Measurements from ENCODE around the gene SLC15A1.

SLC15A1 gene

DNA sequence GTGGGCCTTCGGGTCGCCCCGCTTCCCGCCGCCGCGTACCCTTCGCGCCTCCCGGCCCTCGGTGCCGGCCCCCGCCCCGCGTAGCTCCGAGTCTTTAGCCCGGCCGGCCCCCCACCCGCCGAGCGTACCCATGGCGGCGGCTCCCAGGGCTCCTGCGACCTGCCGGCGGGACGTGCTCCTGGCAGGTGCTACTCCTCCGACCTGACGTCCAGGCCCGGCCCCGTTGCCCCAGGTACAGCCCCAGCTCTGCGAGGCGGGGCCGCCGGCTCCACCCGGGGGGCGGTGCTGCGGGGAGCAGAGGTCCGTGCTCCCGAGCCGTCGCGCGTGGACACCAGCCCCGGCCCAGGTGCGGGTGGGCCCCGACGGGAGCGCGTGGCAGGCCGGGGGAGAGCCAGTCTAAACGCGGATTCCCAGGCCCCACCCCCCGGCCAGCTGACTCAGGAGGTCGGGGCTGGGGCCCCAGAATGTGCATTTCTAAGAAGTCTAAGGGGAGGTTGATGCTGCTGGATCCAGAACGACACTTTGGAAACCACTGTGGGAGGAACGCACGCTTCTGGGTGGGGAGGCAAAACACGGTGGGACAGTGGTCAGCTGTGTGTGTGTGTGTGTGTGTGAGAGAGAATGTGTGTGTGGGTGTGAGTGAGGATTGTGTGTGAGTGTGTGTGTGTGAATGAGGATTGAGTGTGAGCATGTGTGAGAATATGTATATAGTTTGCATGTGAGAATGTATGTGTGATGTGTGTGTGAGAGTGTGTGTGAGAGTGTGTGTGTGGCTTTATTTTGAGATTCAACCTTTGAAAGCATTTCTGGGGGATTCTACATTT is at the start of gene SLC15A1:
Gene SLC15A1, minus strand, starts transcription at position 206 of the 824 bp plus-strand sequence. Its CDS starts 74 bp downstream, at position 132.
- DNase-seq (ENCODE audit: low read depth), result no peak

DNA sequence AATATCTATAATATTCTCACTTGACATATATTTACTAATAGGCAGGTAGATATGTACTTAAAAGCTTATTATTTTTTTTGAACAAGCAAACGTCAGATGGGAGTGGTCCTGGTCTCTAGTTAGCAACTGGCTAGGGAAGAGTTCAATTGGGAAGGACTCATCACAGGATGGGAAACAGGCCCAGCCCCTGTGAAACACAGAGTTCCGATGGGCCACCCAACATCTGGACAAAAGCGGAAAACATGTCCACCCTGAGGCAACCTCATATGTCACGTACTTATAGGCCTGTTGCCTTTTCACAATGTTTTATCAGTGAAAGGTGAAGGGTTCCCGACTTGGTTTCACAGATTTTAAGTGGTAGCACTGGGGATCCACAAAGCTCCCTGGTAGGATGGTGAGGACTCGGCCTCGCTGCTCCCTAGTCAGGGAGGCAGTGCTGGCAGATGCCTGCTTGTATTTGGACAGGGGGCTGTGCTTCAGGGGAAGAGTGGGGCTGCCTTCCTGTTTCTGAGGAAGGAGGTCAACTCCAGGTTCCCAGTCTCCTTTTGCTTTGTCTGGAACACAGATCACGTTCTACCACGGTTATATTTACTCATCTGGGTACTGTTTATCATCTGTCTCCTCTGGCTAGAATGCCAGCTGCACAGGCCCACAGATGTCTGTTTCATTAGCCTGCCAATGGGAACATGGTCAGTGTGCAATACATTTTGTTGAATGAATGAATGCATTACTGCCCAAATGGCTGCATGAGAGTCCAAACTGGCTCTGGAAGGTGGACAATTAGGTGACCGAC is 49.4 kb upstream of the SLC15A1 start:
- DNase-seq (ENCODE audit: low read depth), result no peak

DNA sequence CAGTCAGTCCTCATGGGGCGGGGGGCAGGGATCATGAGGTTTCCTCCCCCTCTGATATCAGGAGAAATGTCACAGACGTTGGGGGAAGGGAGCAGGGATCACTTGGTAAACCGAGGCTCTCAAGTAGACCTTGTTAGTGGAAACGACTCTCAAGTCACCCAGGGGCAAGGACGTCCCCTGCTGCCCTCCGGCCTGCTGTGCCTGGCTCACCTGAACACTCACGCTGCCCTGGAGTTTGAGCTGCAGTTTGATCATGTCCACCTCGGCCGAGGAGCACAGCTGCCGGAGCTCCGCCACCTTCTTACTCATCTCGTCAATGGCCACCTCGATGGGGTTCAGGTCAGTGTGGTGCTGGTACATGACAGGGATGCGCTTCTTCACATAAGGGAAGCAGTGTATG is 47.6 kb upstream of the SLC15A1 start:
- DNase-seq (ENCODE audit: low read depth), result no peak

DNA sequence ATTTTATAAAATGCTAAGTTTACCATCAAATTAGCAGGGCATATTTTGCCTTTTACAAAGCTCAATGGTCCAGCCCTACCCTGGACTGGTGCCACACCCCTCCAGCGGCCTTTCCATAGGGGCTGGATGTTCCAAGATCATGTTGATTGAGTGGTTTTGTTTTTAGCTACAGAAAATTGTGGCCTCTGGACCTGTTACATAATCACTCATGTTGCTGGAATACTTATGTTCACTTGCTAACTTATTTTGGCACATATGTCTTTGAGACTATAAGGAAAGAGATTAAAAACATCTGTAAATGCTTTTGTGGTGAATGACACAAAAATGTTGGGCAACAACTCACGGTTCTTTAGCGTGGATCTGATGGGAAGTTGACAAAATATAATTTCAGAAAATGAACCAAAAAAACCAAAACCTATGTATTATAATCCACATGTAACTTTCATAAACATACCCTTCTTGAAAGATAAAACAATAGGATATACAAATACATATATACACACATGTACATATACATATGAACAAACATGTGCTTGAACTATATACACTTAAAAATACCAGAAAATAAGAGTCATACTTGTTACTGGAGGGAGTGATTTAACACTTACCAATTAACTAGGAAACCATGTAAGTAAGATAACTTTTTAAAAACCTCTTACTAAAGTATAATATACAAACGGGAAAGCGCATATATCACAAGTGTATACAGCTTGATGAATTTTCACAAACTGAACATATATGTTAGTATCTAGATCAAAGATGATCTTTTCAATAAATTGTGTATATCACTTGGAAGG is 46.6 kb upstream of the SLC15A1 start:
- DNase-seq (ENCODE audit: low read depth), result peak; percentile 73

- DNase-seq (ENCODE audit: low read depth), result no peak
Measured at GRCh38 chr13:98797456-98797855, 45.0 kb upstream of the SLC15A1 start.

DNA sequence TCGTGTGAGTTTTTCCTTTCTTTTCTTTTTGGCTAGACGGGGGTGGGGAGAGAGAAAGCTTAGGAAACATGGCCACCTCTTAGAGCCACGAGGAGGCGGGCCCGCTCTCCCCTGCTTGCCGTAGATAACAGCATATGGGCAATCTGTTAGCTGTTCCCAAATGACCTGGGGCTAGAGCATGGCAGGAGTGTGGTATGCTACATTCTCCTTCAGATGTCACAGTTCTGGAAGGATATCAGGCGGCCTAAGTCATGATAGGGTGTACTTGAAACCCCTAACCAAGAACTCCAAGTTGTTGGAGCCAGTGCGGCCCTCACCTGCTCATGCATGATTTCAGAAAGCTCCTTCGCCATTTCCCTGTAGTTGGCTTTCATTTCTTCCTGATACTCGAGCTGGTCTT is 44.3 kb upstream of the SLC15A1 start:
- no peak for DNase-seq (ENCODE audit: low read depth)

DNA sequence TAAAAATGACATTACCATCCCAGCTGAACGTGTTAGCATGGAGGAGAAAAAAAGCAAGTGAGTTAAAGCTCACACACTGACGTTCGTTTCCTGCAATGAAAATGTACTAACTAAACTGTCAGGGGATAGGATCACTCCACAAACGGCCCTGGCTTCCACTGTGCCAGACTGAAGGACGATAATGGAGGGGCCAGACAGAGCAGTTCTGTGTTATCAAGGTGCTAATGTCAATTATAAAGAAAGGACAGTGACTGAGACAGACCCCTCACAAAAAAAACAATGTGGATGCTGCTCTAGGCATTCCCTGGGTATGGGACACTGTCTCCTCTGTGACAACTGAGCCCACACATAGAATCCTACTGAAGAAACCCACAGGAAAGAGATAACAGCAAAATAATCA is 43.7 kb upstream of the SLC15A1 start:
- DNase-seq (ENCODE audit: low read depth), result no peak

- DNase-seq (ENCODE audit: low read depth), result no peak
Measured at GRCh38 chr13:98795220-98795619, 42.7 kb upstream of the SLC15A1 start.

- no peak for DNase-seq (ENCODE audit: low read depth)
Measured at GRCh38 chr13:98794498-98794897, 42.0 kb upstream of the SLC15A1 start.

DNA sequence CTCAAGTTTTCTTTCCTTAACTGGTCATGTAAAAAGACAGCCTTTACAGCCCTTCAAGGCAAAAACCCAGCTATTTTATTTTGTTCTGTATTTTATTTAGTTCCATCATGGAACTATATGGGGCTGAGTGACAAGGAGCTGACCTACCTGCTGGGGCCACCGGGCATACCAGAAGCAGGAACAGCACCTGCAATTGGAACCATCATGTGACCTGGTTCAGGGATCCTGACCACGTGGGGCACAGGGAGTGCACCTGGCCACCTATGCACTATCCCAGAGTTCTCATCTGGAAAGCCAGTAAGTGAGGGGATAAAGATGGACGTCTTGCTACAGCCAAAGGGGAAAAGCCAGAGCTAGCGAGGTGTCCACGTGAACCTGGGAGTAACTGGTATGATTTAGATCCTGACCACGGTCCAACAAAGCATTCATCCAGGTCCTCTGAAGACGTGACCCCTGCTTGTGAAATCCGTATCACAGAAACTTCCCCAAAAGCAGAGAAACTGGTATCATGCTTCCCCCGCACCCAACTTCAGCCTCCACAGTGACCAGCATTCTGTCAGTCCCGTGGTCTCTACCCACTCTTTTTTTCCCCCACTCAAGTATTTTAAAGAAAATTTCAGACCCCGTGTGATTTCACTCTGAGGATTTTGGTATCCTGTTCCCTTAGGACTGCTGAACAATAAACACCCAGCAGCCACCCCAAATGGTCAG is 40.5 kb upstream of the SLC15A1 start:
- no peak for DNase-seq (ENCODE audit: low read depth)

DNA sequence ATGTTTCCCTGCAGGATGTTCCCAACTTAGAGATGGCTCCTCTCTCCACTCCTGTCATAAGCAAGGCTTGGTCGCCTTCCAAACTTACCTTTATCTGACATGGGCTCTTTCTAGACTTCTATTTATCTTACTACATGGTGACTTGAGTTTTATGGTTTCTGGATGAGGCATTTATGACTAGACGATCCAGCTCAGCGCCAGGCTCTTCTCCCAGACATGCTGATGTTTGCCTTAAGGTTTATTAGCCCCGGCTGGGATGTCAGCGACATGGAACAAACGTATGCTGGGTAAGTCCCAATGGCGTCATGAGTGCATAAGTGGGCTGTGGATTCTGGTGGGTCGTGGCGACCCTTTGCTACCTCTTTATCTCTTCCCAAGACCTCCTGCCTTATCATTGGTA is 39.8 kb upstream of the SLC15A1 start:
- DNase-seq (ENCODE audit: low read depth), result no peak

DNA sequence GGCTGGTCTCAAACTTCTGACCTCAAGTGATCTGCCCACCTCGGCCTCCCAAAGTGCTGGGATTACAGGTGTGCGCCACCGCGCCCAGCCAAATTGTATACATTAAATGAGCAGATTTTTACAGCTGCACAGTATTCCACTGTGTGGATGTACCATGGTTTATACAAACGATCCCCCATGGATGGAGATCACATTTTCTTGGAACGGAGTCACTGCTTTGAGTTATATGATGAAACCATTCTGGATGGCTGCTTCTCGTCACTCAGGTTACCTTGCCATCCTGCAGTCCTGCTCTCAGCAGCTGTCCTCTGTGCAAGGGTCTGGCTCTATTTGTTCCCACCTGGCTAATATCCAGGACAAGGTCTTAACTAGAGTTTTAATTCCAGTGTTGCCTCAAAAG is 39.1 kb upstream of the SLC15A1 start:
- no peak for DNase-seq (ENCODE audit: low read depth)

- DNase-seq (ENCODE audit: low read depth), result no peak
Measured at GRCh38 chr13:98787996-98788395, 35.5 kb upstream of the SLC15A1 start.

- DNase-seq (ENCODE audit: low read depth), result no peak
Measured at GRCh38 chr13:98787173-98787572, 34.7 kb upstream of the SLC15A1 start.

- DNase-seq (ENCODE audit: low read depth), result no peak
Measured at GRCh38 chr13:98786023-98786422, 33.6 kb upstream of the SLC15A1 start.

DNA sequence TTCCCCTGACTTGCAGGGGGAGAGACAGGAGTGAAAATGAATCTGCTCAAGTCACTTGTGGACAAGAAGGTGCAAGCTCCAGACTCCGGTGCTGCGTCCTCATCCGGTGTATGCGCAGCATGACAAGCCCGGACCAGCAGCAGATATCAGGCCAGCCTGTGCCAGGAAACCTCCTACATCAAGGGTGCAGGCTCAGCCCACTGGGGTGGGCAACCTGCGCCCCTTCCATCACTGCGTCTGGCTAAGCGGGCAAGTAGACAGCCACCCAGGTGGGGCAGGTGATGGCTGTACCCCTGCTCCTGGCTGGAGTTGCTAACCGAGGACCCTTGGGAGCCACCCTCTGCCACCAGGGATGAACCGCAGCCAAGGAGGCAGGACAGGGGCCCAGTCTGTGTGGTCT is 32.9 kb upstream of the SLC15A1 start:
- DNase-seq (ENCODE audit: low read depth), result no peak

- DNase-seq (ENCODE audit: low read depth), result no peak
Measured at GRCh38 chr13:98784666-98785065, 32.2 kb upstream of the SLC15A1 start.

GRCh38 chr13:98783856-98784478 is 31.5 kb upstream of the SLC15A1 start:
- DNase-seq (ENCODE audit: low read depth), result no peak

DNA sequence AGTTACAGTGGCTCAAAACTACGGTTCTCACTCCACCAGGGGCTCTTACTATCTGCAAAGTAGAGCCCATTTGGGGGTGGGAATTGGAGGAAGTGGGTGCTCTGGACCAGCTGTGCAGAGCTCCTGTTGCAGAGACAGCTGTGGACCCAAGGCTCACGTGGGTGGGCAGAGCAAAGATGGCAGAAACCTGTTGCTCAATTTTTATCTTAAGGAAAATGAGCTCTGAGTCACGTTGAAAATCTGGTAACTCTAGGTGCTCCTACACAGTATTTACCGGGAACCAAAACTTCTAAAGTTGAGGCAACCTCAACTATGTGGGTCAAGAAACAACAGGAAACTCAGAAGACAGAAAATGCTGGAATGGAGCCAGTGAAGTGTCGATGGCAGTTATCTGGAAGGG is 30.2 kb upstream of the SLC15A1 start:
- DNase-seq (ENCODE audit: low read depth), result no peak

- DNase-seq (ENCODE audit: low read depth), result no peak
Measured at GRCh38 chr13:98781905-98782304, 29.4 kb upstream of the SLC15A1 start.

DNA sequence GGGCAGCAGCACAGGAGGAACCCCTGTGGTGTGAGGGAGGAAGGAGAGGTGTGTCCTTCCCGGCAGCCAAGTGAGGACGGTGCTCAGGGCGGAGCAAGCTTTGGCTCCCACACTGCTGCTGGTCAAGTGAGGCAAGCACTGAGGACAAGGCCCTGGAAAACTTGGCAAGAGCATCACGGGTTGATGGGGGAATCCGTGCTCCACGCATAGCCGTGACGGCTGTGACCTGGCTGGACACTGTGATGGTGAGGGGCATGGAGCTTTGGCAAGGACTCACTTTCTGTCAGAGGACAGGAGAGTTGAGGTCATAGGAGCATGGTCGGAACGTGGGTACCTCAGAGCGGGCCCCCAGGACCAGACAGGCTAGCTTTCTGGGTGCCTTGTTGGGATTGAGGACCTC is 29.0 kb upstream of the SLC15A1 start:
- no peak for DNase-seq (ENCODE audit: low read depth)

Data from GM04504 (cell line).